ENCODE results near the gene VPS29. TPM values are rescaled to one million over a fixed set of nuclear protein-coding genes. Genes with fewer than 3 reads are reported as not detected.

The VPS29 gene
- total and polyA plus RNA-seq, 2 experiments from 2014 or later, result 39.1 to 115 TPM

- H3K79me2 ChIP-seq (replicated peaks; ENCODE audit: insufficient read depth), result 0 out of 2 replicates have a peak, but pooled peaks cover 4% of the 10 kb centered on the region
- Mint-ChIP-seq H3K36me3 (ENCODE audit: low read depth) (peaks cover 22% of the 10 kb centered on the region), H3K4me3 (no peak overlapping the region), H3K27ac (no peak overlapping the region), H3K4me1 (peaks cover 7% of the 10 kb centered on the region; the same call in 2 of the 3 replicates), H3K9me3 (no peaks in the 10 kb centered on the region), H3K27me3 (ENCODE audit: insufficient read depth, low read depth, poor library complexity) (no peaks in the 10 kb centered on the region)
- no peaks in the 10 kb centered on the region for H3K4me1 ChIP-seq (ENCODE audit: insufficient read depth)
- H3K4me2 ChIP-seq, result no peak overlapping the region
- no peaks in the 10 kb centered on the region for H3K9me2 ChIP-seq (ENCODE audit: insufficient read depth)
- no peak for ATAC-seq
- H3K36me3 ChIP-seq (ENCODE audit: insufficient read depth), result peaks cover 19% of the 10 kb centered on the region
- no peak for DNase-seq (ENCODE audit: low spot score)
- no peak overlapping the region for H3K27ac ChIP-seq (ENCODE audit: low read depth)
- H4K20me1 ChIP-seq (replicated peaks; ENCODE audit: insufficient read depth), result peaks cover 10% of the 10 kb centered on the region
- H2AFZ ChIP-seq, result no peak overlapping the region
- no peak overlapping the region for H3K4me3 ChIP-seq
- no peaks in the 10 kb centered on the region for H3F3A ChIP-seq (replicated peaks; ENCODE audit: low read depth)
- TF ChIP-seq EZH2phosphoT487 (IDR thresholded peaks at IDR 0.05; ENCODE audit: unreplicated experiment) (no peak), EZH2 (IDR thresholded peaks at IDR 0.05; ENCODE audit: low read depth, unreplicated experiment) (no peak)
- no peaks in the 10 kb centered on the region for H3K27me3 ChIP-seq (ENCODE audit: insufficient read depth)
These were observed 35.9 kb upstream of the VPS29 start for GRCh38 chr12:110537605-110538409.

- no peak overlapping the region for H3K4me3 Mint-ChIP-seq
- H3K9me2 ChIP-seq (ENCODE audit: insufficient read depth), result no peaks in the 10 kb centered on the region
- H3K79me2 ChIP-seq (replicated peaks; ENCODE audit: insufficient read depth), result 0 out of 2 replicates have a peak, but pooled peaks cover under 1% of the 10 kb centered on the region
- ATAC-seq (no peak), DNase-seq (ENCODE audit: low spot score) (no peak)
- no peaks in the 10 kb centered on the region for H3F3A ChIP-seq (replicated peaks; ENCODE audit: low read depth)
- H3K27me3 Mint-ChIP-seq (ENCODE audit: insufficient read depth, low read depth, poor library complexity), result no peaks in the 10 kb centered on the region
- no peak overlapping the region for H3K27ac ChIP-seq (ENCODE audit: low read depth)
- peaks cover 10% of the 10 kb centered on the region for H4K20me1 ChIP-seq (replicated peaks; ENCODE audit: insufficient read depth)
- H3K4me1 Mint-ChIP-seq, result peaks cover 7% of the 10 kb centered on the region; the same call in 2 of the 3 replicates
- H3K4me3 ChIP-seq, result no peak overlapping the region
- H3K9me3 Mint-ChIP-seq, result no peaks in the 10 kb centered on the region
- no peak overlapping the region for H3K27ac Mint-ChIP-seq
- H2AFZ ChIP-seq, result no peak overlapping the region
- peaks cover 19% of the 10 kb centered on the region for H3K36me3 ChIP-seq (ENCODE audit: insufficient read depth)
- H3K27me3 ChIP-seq (ENCODE audit: insufficient read depth), result no peaks in the 10 kb centered on the region
- H3K4me2 ChIP-seq, result no peak overlapping the region
- peaks cover 19% of the 10 kb centered on the region for H3K36me3 Mint-ChIP-seq (ENCODE audit: low read depth)
- no peaks in the 10 kb centered on the region for H3K4me1 ChIP-seq (ENCODE audit: insufficient read depth)
- no peak for TF ChIP-seq ZNF462 (CRISPR knock-in tag; IDR thresholded peaks at IDR 0.05)
- TF ChIP-seq CREB1 (CRISPR knock-in tag; IDR thresholded peaks at IDR 0.05; ENCODE audit: low read depth), result no peak
- no peak for TF ChIP-seq CTCF (conservative IDR thresholded peaks at IDR 0.05; ENCODE audit: low read depth in 2 of 2)
- TF ChIP-seq ZNF114 (CRISPR knock-in tag; IDR thresholded peaks at IDR 0.05), result no peak
- TF ChIP-seq EZH2 (IDR thresholded peaks at IDR 0.05; ENCODE audit: low read depth, unreplicated experiment), result no peak
- no peak for TF ChIP-seq JUNB (IDR thresholded peaks at IDR 0.05; ENCODE audit: unreplicated experiment)
These were observed 35.1 kb upstream of the VPS29 start for GRCh38 chr12:110536834-110537604.
